GM12875 (cell line): ENCODE results near the gene NTHL1.
A peak's percentile ranks its signal among the peaks of the same experiment; 100 is the strongest.

Experiments
- H3K4me3 ChIP-seq: one replicate; pipeline ENCODE4 v1.5.1; 2011; ENCODE audit warnings: low read depth, low read length, control low read depth
- CTCF ChIP-seq: IDR thresholded peaks from 2 replicates; pipeline ENCODE4 v1.5.1; 2011; ENCODE audit warnings: low read depth, mild to moderate bottlenecking, control low read depth, inconsistent platforms, low read length, moderate library complexity, borderline replicate concordance; ENCODE audit not compliant: insufficient read depth

Gene NTHL1

GRCh38 chr16:2009791-2010510, 37.7 kb downstream of the NTHL1 start, which contains the start of gene ZNF598:
ZNF598 (minus strand) TSS chr16:2009821.
- H3K4me3 ChIP-seq: peak within 1 kb of the TSS; percentile 73
- no peak for TF ChIP-seq CTCF

- H3K4me3 ChIP-seq: peak overlapping the region; percentile 73
- TF ChIP-seq CTCF: no peak
Observed at GRCh38 chr16:2009164-2009711, 38.4 kb downstream of the NTHL1 start.

- H3K4me3 ChIP-seq: peak overlapping the region; percentile 73
- TF ChIP-seq CTCF: no peak
Observed at GRCh38 chr16:2008631-2009163, 38.9 kb downstream of the NTHL1 start.

GRCh38 chr16:2008009-2008526, 39.6 kb downstream of the NTHL1 start:
- peak overlapping the region; percentile 73 for H3K4me3 ChIP-seq
- no peak for TF ChIP-seq CTCF

- TF ChIP-seq CTCF: no peak
- peak overlapping the region; percentile 73 for H3K4me3 ChIP-seq
Observed at GRCh38 chr16:2007081-2007836, 40.4 kb downstream of the NTHL1 start.

GRCh38 chr16:2006317-2006716, 41.3 kb downstream of the NTHL1 start:
- TF ChIP-seq CTCF: no peak
- H3K4me3 ChIP-seq: no peak overlapping the region
